K562 (cell line): Measurements from ENCODE around the gene ZFYVE28. TPM values are rescaled to one million over a fixed set of nuclear protein-coding genes. Genes with fewer than 3 reads are reported as not detected.

ENCODE experiments used
- BCLAF1 ChIP-seq, 2 experiments: fragments of 450-650 bp in 1 of 2; IDR thresholded peaks; 2 replicates each; pipeline ENCODE4 v1.6.1; 2011 to 2017; ENCODE audit warnings: low read depth in 2 of 2, antibody characterized with exemption in 1 of 2, borderline replicate concordance in 1 of 2, low read length in 1 of 2, mild to moderate bottlenecking in 1 of 2, mixed read lengths in 1 of 2; ENCODE audit not compliant: control insufficient read depth in 1 of 2
- BMI1 ChIP-seq: fragments of 150-350 bp; IDR thresholded peaks from 2 replicates; pipeline ENCODE4 v1.6.1; 2014; ENCODE audit warnings: low read length
- C11orf30 ChIP-seq: fragments of 450-650 bp; IDR thresholded peaks from 2 replicates; pipeline ENCODE4 v1.6.1; 2016; ENCODE audit warnings: low read depth, mild to moderate bottlenecking
- CCNT2 ChIP-seq: IDR thresholded peaks from 2 replicates; pipeline ENCODE4 v1.6.1; 2011; ENCODE audit warnings: borderline replicate concordance, low read depth, mild to moderate bottlenecking, moderate library complexity, mixed read lengths, low read length; ENCODE audit not compliant: insufficient read length; ENCODE audit errors: extremely low read depth
- FOXA3 ChIP-seq, 2 experiments: fragments of 450-650 bp in 1 of 2; sonication (generic) in 1 of 2; formaldehyde crosslinking; IDR thresholded peaks in 1 of 2; conservative IDR thresholded peaks in 1 of 2; 2 replicates each; pipeline versions ENCODE4 v1.4.0 to v1.8.0; 2020 to 2022; ENCODE audit warnings: mild to moderate bottlenecking in 2 of 2, missing genetic modification reagents in 1 of 2
- HDAC2 ChIP-seq: fragments of 450-650 bp; IDR thresholded peaks from 2 replicates; pipeline ENCODE4 v1.6.1; 2016; ENCODE audit warnings: mild to moderate bottlenecking
- JUN ChIP-seq, 2 experiments: sonication (generic) in 1 of 2; formaldehyde crosslinking in 1 of 2; IDR thresholded peaks; 2 replicates each; pipeline versions ENCODE4 v1.6.1 to v1.8.0; 2012 to 2022; ENCODE audit warnings: borderline replicate concordance in 2 of 2, mild to moderate bottlenecking in 2 of 2, improper control_type of control experiment in 1 of 2, low read depth in 1 of 2, low read length in 1 of 2, missing genetic modification reagents in 1 of 2
- MBD2 ChIP-seq: sonication (generic); IDR thresholded peaks from 2 replicates; pipeline ENCODE4 v1.6.1; 2016; ENCODE audit warnings: low read depth, borderline replicate concordance
- RBFOX2 ChIP-seq: fragments of 200-400 bp; formaldehyde crosslinking; IDR thresholded peaks from 2 replicates; pipeline ENCODE4 v1.6.1; 2017; ENCODE audit warnings: low read depth, mild to moderate bottlenecking, low read length, moderate library complexity
- SRSF9 ChIP-seq: fragments of 200-400 bp; formaldehyde crosslinking; IDR thresholded peaks from 2 replicates; pipeline ENCODE4 v1.6.1; 2017; ENCODE audit warnings: low read depth, low read length, borderline replicate concordance
- ZBTB2 ChIP-seq: fragments of 450-650 bp; IDR thresholded peaks from 2 replicates; pipeline ENCODE4 v1.6.1; 2016; ENCODE audit warnings: antibody characterized with exemption
- ZNF766 ChIP-seq: fragments of 200-800 bp; sonication (Bioruptor generic); conservative IDR thresholded peaks from 2 replicates; pipeline ENCODE4 v1.6.1; 2016; ENCODE audit warnings: missing genetic modification characterization, missing compliant biosample characterization
- polyA plus RNA-seq, 8 experiments: library from polyadenylated mRNA; depleted of rRNA in 4 of 8; stranded (reverse) in 5 of 8; unstranded in 3 of 8; fragments of >200 nt; fragmentation: Nextera tagmentation in 2 of 8; fragmentation: Illumina TruSeq in 1 of 8; extraction: Ambion mirVana in 2 of 8; extraction: Trizol in 1 of 8; gene quantifications; 2 replicates each; pipeline versions ENCODE4 v1.2.1 to v1.2.3, GENCODE V29; 2011 to 2014; ENCODE audit warnings: inconsistent platforms in 1 of 8, missing spikeins in 1 of 8
- total RNA-seq, 7 experiments: library from RNA; depleted of rRNA in 6 of 7; stranded (reverse); fragments of >200 nt in 6 of 7; fragmentation: Illumina TruSeq in 2 of 7; extraction: Trizol in 2 of 7; gene quantifications; 2 replicates each; pipeline versions ENCODE4 v1.2.1 to v1.2.3, GENCODE V29; 2011 to 2021; ENCODE audit warnings: low replicate concordance in 1 of 7
- TF ChIP-seq, protein P1 (sequence below): fragments of 250-450 bp; sonication (Bioruptor Pico); IDR thresholded peaks from 2 replicates; pipeline ENCODE4 v1.4.0; 2020
- TF ChIP-seq, protein P2 (sequence below): fragments of 250-450 bp; sonication (Bioruptor Pico); IDR thresholded peaks from 2 replicates; pipeline ENCODE4 v1.9.0; 2021; ENCODE audit warnings: mild to moderate bottlenecking, inconsistent platforms

Gene ZFYVE28
- total and polyA plus RNA-seq, 9 of the 15 experiments (the other 6 are each of a cell fraction or from before 2014, with no cell fraction given), result 1.3 to 24.8 (median 8.9) TPM

GRCh38 chr4:2395584-2395983 is 22.9 kb downstream of the ZFYVE28 start (continued):
- TF ChIP-seq, protein P1, sequence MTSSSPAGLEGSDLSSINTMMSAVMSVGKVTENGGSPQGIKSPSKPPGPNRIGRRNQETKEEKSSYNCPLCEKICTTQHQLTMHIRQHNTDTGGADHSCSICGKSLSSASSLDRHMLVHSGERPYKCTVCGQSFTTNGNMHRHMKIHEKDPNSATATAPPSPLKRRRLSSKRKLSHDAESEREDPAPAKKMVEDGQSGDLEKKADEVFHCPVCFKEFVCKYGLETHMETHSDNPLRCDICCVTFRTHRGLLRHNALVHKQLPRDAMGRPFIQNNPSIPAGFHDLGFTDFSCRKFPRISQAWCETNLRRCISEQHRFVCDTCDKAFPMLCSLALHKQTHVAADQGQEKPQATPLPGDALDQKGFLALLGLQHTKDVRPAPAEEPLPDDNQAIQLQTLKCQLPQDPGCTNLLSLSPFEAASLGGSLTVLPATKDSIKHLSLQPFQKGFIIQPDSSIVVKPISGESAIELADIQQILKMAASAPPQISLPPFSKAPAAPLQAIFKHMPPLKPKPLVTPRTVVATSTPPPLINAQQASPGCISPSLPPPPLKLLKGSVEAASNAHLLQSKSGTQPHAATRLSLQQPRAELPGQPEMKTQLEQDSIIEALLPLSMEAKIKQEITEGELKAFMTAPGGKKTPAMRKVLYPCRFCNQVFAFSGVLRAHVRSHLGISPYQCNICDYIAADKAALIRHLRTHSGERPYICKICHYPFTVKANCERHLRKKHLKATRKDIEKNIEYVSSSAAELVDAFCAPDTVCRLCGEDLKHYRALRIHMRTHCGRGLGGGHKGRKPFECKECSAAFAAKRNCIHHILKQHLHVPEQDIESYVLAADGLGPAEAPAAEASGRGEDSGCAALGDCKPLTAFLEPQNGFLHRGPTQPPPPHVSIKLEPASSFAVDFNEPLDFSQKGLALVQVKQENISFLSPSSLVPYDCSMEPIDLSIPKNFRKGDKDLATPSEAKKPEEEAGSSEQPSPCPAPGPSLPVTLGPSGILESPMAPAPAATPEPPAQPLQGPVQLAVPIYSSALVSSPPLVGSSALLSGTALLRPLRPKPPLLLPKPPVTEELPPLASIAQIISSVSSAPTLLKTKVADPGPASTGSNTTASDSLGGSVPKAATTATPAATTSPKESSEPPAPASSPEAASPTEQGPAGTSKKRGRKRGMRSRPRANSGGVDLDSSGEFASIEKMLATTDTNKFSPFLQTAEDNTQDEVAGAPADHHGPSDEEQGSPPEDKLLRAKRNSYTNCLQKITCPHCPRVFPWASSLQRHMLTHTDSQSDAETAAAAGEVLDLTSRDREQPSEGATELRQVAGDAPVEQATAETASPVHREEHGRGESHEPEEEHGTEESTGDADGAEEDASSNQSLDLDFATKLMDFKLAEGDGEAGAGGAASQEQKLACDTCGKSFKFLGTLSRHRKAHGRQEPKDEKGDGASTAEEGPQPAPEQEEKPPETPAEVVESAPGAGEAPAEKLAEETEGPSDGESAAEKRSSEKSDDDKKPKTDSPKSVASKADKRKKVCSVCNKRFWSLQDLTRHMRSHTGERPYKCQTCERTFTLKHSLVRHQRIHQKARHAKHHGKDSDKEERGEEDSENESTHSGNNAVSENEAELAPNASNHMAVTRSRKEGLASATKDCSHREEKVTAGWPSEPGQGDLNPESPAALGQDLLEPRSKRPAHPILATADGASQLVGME (CRISPR knock-in tag), result no peak
- peak; percentile 42; the same call in 1 of the 2 replicates for TF ChIP-seq MBD2
- TF ChIP-seq, protein P2, sequence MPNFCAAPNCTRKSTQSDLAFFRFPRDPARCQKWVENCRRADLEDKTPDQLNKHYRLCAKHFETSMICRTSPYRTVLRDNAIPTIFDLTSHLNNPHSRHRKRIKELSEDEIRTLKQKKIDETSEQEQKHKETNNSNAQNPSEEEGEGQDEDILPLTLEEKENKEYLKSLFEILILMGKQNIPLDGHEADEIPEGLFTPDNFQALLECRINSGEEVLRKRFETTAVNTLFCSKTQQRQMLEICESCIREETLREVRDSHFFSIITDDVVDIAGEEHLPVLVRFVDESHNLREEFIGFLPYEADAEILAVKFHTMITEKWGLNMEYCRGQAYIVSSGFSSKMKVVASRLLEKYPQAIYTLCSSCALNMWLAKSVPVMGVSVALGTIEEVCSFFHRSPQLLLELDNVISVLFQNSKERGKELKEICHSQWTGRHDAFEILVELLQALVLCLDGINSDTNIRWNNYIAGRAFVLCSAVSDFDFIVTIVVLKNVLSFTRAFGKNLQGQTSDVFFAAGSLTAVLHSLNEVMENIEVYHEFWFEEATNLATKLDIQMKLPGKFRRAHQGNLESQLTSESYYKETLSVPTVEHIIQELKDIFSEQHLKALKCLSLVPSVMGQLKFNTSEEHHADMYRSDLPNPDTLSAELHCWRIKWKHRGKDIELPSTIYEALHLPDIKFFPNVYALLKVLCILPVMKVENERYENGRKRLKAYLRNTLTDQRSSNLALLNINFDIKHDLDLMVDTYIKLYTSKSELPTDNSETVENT (CRISPR knock-in tag), result no peak; the same call in 1 of the 2 replicates
- TF ChIP-seq BCLAF1 (IDR thresholded peaks at IDR 0.05; ENCODE audit: borderline replicate concordance in 1 of 2, control insufficient read depth in 1 of 2, low read depth in 2 of 2, low read length in 1 of 2), result 0 out of 4 replicates have a peak, but pooled peaks of 1 of the 2 experiments have one; percentile 34
- TF ChIP-seq ZBTB2, result peak; percentile 60; the same call in 1 of the 2 replicates
- TF ChIP-seq CCNT2, result peak; percentile 69
- TF ChIP-seq C11orf30, result no peak
- TF ChIP-seq HDAC2, result peak; percentile 77; the same call in 1 of the 2 replicates
- TF ChIP-seq FOXA3 (CRISPR knock-in tag; conservative IDR thresholded peaks at IDR 0.05 in 1 of 2, IDR thresholded peaks at IDR 0.05 in 1 of 2), result no peak
- TF ChIP-seq SRSF9, result no peak
- TF ChIP-seq BMI1, result no peak
- TF ChIP-seq ZNF766 (CRISPR knock-in tag), result peak; percentile 61
- TF ChIP-seq JUN (IDR thresholded peaks at IDR 0.05; ENCODE audit: borderline replicate concordance, low read depth, low read length), result no peak
- no peak for TF ChIP-seq JUN (CRISPR knock-in tag; IDR thresholded peaks at IDR 0.05; ENCODE audit: borderline replicate concordance)
- TF ChIP-seq RBFOX2, result peak; percentile 62
